ENCODE results near the gene GRID1.
"Not testable (repeated sequence)": the region's sequence is repeated elsewhere in the genome, so short reads cannot be mapped to it uniquely, and the experiment has no call there.

Gene GRID1

DNA sequence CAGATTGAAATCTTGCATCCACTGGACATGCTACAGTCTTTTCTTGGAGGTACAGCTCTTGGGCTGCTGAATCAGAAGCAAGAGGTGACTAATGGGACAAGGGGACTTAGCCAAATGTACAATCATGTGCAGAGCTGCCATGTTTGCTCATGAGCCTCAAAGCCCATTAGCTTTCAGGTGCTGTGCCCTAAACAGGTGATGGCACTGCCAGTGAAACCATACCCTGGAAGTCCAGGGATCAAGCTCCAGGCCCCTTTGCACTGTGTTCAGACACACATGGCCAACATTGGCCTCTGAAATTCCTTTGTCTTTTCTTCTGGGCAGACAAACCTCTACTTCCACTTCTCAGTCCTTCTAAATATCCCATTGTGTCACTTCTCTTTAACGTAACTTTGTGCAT is 328.2 kb downstream of the GRID1 start:
- DNase-seq (ENCODE audit: low read depth in 2 of 2) = no peak

GRCh38 chr10:86037096-86037495 is 329.5 kb downstream of the GRID1 start:
- DNase-seq (ENCODE audit: low read depth in 2 of 2) = no peak

GRCh38 chr10:86036544-86036831 is 330.1 kb downstream of the GRID1 start:
- DNase-seq (ENCODE audit: low read depth in 2 of 2) = no peak

GRCh38 chr10:86035791-86036543 is 330.6 kb downstream of the GRID1 start:
- no peak for DNase-seq (ENCODE audit: low read depth in 2 of 2)

DNA sequence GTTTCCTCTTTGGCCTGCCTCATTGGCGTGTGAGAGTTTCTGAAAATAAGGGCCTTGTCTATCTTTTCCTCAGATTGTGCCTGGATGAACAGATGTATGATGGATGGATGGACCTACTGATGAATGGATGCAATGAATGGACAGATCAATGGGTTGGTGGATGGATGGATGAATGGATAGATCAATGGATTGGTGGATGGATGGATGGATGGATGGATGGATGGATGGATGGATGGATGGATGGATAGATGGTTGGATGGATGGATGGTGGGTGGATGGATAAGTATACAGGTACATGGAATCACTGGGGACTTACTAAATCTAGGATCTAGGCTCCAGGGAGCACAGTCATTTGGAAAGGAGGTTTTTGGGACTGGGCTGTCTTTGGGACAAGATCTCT is 331.9 kb downstream of the GRID1 start:
- no peak for DNase-seq (ENCODE audit: low read depth in 2 of 2)

GRCh38 chr10:86033581-86033980 is 333.0 kb downstream of the GRID1 start:
- DNase-seq (ENCODE audit: low read depth in 2 of 2) = no peak

DNA sequence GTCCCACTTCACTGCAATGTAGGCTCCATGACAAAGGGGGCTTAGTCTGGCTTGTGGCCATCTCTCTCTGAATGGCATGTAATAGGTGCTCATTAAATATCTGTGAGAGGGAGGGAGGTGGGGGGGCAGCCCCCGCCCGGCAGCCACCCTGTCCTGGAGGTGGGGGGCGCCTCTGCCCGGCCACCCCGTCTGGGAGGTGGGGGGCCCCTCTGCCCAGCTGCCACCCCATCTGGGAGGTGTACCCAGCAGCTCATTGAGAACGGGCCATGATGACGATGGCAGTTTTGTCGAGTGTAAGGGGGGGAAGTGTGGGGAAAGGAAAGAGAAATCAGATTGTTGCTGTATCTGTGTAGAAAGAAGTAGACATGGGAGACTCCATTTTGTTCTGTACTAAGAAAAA is 334.5 kb downstream of the GRID1 start:
- DNase-seq (ENCODE audit: low read depth in 2 of 2) = not testable (repeated sequence)

GRCh38 chr10:86030312-86030711 is 336.3 kb downstream of the GRID1 start:
- DNase-seq (ENCODE audit: low read depth in 2 of 2) = no peak

GRCh38 chr10:86027346-86027745 is 339.2 kb downstream of the GRID1 start:
- DNase-seq (ENCODE audit: low read depth in 2 of 2) = no peak

DNA sequence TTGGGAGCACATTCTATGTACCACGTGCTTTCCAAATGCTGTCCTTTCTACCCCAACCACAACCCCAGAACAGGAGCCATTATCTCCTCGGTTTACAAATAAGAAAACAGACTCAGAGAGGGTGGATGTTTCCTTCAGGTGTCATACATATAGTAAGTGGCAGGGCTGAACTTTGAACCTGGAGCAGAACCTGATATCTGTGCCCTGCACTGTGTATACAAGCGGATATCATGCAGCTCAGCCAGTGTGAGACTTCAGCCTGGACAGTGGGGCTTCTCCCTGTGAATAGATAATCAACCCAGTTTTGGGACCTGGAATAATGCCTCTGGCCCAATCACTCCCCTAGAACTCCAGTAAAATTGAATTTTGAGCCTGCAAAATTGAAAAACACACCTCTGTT is 341.1 kb downstream of the GRID1 start:
- no peak for DNase-seq (ENCODE audit: low read depth in 2 of 2)

DNA sequence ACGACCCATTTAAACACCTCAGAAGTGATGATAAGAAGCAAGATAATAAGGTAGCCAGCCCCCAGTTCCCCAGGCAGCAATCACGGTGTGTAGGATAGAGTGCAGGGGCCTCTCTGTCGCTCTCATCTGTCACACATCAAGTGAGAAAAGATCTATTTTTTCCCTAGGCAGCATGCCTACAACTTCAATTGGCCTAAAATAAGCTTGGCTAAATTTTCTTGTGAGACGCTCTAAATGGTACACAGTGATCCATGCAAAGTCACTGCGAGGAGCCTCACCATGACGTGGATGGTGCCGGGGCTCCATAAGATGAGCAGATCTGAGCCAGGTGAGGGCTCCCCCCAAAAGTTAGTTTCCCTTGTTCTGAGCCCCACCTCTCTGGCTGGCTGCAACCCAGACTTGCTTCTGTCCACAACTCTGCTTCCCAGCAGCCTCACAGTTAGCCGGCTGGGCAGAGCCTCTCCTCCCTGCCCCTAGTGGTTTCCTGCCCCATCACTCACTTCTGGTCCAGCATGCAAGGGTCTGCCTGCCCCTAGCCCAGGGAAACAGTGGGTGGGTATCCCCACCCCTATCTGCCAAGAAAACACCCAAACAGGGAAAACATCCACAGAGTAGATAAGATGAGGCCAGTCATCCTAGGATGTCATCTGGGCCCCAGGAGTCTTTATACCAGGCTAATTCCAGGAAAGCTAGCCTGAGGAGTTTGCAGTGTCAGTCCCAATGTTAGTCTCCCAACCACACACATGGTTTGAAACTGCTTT is 342.1 kb downstream of the GRID1 start:
- no peak for DNase-seq (ENCODE audit: low read depth in 2 of 2)

GRCh38 chr10:86023931-86024280 is 342.7 kb downstream of the GRID1 start:
- DNase-seq (ENCODE audit: low read depth in 2 of 2) = no peak

GRCh38 chr10:86023336-86023735 is 343.3 kb downstream of the GRID1 start:
- DNase-seq (ENCODE audit: low read depth in 2 of 2) = no peak

DNA sequence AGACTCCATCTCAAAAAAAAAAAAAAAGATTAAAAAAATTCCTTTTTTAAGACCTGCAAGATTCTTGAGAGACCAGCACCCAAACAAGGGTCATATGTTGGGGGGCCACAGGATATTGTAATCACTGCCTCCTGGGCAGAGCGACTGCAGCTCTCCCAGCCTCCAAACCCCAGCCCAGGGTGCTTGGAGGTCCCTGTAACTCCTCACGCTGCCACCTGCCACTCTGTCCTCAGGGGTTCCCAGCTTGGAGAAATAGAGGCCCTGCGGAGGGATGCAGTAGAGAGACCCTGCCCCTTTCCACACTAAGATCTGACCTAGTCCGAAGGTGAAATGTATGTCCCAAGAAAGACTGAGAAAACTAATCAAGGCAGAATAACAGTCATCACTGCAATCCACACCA is 343.7 kb downstream of the GRID1 start:
- DNase-seq (ENCODE audit: low read depth in 2 of 2) = no peak

GRCh38 chr10:86020134-86020533 is 346.5 kb downstream of the GRID1 start:
- no peak for DNase-seq (ENCODE audit: low read depth in 2 of 2)

DNA sequence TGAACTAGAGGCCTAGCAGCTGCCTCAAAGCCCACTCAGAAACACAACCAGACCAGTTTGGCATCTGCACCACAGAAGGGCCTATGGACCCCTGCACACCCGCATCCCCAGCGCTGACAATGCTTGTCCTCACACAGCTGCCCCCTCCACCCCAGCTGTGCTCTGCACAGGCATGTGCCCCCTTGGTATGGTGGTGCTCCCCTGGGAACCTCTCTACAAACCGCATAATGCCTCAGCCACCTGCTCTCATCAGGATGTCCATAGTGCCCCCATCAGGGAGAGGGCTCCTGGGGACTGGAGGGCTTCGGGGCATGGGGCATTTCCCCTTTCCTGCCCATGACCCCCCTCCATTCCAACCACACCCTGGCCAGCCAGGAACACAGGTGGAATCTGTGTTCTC is 347.5 kb downstream of the GRID1 start:
- DNase-seq (ENCODE audit: low read depth in 2 of 2) = no peak

DNA sequence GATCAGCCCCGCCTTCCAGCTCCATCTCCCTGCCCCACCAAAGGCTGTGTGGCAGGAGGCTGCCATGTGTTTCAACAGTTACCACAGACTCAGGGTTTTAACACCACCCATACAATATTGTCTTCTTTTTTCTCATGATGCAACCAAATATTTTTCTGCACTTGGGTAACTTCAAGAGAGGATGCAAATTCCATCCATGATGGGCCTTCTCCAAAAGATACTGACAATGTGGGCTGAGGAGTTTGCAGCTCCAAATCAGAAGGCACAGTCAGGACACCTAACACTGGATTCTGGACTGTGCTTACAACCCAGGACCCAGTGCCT is 347.9 kb downstream of the GRID1 start:
- no peak for DNase-seq (ENCODE audit: low read depth in 2 of 2)

DNA sequence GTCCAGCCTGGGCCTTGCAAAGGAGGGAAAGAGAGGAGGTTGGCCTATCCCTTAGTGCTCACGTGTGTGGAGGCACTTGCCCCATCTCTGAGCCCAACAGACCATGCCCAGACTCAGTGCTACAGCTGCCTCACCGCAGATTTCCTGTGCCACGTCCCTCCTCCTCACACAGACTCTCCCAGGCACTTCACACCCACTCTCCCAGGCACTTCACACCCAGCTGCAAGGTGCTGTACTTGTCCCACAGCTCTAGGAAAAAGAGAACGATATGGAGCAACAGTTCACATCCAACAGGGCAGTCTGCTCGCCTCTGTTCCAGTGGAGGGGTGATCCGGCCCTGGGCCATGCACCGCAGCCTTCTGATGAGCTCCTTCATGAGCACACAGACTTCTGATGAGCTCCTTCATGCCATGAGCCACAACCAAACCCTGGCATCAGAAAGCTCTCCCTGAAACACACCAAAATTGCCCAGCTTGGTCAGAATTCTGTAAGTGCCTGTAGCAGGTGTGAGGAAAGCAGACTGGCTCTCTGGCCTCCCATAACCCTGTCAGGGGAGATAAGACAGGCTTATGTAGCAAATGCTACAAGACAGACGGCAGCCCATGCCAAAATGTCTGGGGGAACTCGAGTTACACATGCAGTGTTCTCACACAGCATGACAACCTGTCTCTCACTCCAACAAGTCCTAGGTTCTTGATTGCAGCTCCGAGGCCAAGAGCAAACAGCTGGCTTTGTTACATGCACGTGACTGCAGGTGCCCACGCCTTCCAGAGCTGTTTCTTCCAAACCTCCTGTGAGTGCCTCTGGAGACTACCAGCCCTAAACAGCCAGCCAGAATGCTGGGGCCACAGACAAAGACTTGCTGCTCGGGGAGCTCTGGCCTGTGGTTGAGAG is 348.5 kb downstream of the GRID1 start:
- no peak for DNase-seq (ENCODE audit: low read depth in 2 of 2)

- DNase-seq (ENCODE audit: low read depth in 2 of 2) = no peak
These were observed 353.0 kb downstream of the GRID1 start for GRCh38 chr10:86013568-86013967.

DNA sequence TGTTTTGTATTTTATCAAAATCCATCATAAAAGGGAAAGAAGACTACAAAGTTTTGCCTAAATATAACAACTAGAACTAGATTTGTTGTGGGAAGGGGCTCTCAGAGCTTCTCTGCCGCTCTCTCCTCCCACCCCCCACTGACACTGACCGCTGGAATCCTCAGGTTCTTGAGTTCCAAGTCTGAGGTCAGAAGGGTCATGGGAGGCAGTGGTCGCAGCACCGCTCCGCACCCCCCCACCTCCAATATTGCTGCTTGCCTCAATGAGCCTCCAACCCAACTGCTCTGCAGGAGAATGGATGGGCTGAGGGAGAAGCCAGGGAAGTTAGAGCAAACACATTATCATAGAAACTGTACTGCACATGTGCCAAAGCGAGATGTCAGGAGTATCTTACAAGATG is 359.4 kb downstream of the GRID1 start:
- no peak for DNase-seq (ENCODE audit: low read depth in 2 of 2)

DNA sequence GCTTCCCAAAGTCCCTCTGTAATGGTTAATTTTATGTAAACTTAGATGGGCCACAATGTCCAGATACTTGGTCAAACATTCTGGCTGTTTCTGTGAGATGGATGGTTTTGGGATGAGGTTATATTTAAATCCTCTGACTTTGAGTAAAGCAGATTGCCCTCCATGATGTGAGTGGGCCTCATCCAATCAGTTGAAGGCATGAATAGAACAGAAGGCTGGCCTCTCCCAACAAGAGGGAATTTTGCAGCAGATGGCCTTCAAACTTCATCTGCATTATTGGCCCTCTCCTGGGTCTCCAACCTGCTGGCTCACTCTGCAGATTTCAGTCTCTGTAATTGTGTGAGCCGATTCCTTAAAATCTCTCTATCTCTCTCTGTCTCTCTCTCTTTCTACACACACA is 362.3 kb downstream of the GRID1 start:
- DNase-seq (ENCODE audit: low read depth in 2 of 2) = no peak

- DNase-seq (ENCODE audit: low read depth in 2 of 2) = no peak
These were observed 363.4 kb downstream of the GRID1 start for GRCh38 chr10:86003201-86003621.

DNA sequence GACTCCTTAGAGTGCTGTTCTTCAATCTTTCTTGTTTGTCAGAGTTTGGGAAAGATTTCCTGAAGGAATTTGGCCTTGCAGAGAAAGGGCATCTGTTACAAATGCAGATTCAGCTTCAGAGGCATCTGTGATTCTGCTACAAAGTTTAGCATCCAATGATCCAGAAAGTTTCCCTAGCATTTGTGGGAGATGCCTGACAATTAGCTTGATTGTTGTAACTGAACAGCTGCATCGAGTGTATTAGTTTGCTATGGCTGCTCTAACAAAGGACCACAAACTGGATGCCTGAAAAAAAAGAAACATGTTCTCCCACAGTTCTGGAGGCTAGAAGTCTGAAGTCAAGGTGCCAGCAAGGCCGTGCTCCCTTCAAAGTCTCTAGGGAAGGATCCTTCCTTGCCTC is 365.1 kb downstream of the GRID1 start:
- no peak for DNase-seq (ENCODE audit: low read depth in 2 of 2)

Measured in activated CD8-positive, alpha-beta memory T cell treated with anti-CD3 and anti-CD28 coated beads for 4 hours (primary cell).